OCI-LY1 (cell line): ENCODE data around the gene PDE9A.

Experiments used
- CTCF ChIP-seq: fragments of 200-600 bp; sonication (generic), shearing (Covaris generic); IDR thresholded peaks from 2 replicates; pipeline ENCODE4 v1.5.1; 2017; ENCODE audit warnings: mild to moderate bottlenecking, antibody characterized with exemption, low read length, moderate library complexity, mixed read lengths
- EZH2 ChIP-seq: fragments of 200-600 bp; sonication (generic), shearing (Covaris generic); IDR thresholded peaks from 2 replicates; pipeline ENCODE4 v1.8.0; 2017; ENCODE audit warnings: borderline replicate concordance, mixed run types, mild to moderate bottlenecking, antibody characterized with exemption, low read length, moderate library complexity, mixed read lengths

GRCh38 chr21:42769183-42769819, 115.9 kb downstream of the PDE9A start:
- no peak for TF ChIP-seq CTCF
- TF ChIP-seq EZH2: no peak
